ENCODE measurements around the gene TEDDM1. TPM values are rescaled to one million over a fixed set of nuclear protein-coding genes. Genes with fewer than 3 reads are reported as not detected.

The TEDDM1 gene
- total and polyA plus RNA-seq, 10 of the 15 experiments (the other 5 are each of a cell fraction or from before 2014, with no cell fraction given), result 0.11 TPM; not detected in 9

GRCh38 chr1:182415789-182416188, 15.3 kb upstream of the TEDDM1 start:
- no peaks in the 10 kb centered on the region for H3K27me3 ChIP-seq (replicated peaks in 1 of 2; ENCODE audit: control insufficient read depth in 2 of 2, insufficient read depth in 2 of 2, low read length in 1 of 2)
- TF ChIP-seq SUPT20H (IDR thresholded peaks at IDR 0.05; ENCODE audit: borderline replicate concordance, control insufficient read depth, low read depth, low read length) (no peak), TCF7 (IDR thresholded peaks at IDR 0.05; ENCODE audit: borderline replicate concordance) (no peak), ZNF217 (IDR thresholded peaks at IDR 0.05) (no peak), RUNX3 (IDR thresholded peaks at IDR 0.05; ENCODE audit: low read length) (0 out of 2 replicates have a peak, but pooled peaks have one; percentile 28), EED (IDR thresholded peaks at IDR 0.05; ENCODE audit: low read depth) (peak; percentile 68; the same call in 1 of the 2 replicates), ZNF24 (IDR thresholded peaks at IDR 0.05) (no peak)
- no peak overlapping the region for H3K9ac ChIP-seq (ENCODE audit: control insufficient read depth, insufficient read depth, low read length)
- peak; percentile 24; the same call in 2 of the 3 replicates for ATAC-seq
- 0% methylated on average over 1 of the region's 1 CpG for WGBS (ENCODE audit: insufficient coverage, insufficient replicate concordance, low lambda C conversion rate, missing lambda C conversion rate)
- ChIA-PET SMC1A (ENCODE audit: uncharacterized antibody, unreplicated experiment) (no interaction called here), CTCF (interaction anchor here (1.9 kb wide), 1 partner anchor 19 kb away, joined by 6 read pairs; no protein-coding TSS in a partner anchor), RAD21 (ENCODE audit: unreplicated experiment) (interaction anchor here (1.4 kb wide), 1 partner anchor 272 kb away, joined by 5 read pairs; no protein-coding TSS in a partner anchor), POLR2A (no interaction called here)
- H2AFZ ChIP-seq (ENCODE audit: control insufficient read depth, low read depth, low read length), result 0 out of 2 replicates have a peak overlapping the region, but pooled peaks have one; percentile 5
- H3K36me3 ChIP-seq (ENCODE audit: control insufficient read depth in 2 of 2, insufficient read depth in 2 of 2, low read length in 1 of 2), result no peaks in the 10 kb centered on the region
- H3K27ac ChIP-seq (ENCODE audit: control insufficient read depth, insufficient read depth), result no peak overlapping the region
- peaks cover 4% of the 10 kb centered on the region; the same call in 1 of the 2 replicates for H3K4me1 ChIP-seq (ENCODE audit: control insufficient read depth, insufficient read depth, low read length)
- in situ Hi-C loops (cut with MboI) (no loop called here), intact Hi-C loops (cut with micrococcal nuclease; ENCODE audit: unreplicated experiment) (no loop called here)
- no peaks in the 10 kb centered on the region for H3K79me2 ChIP-seq (ENCODE audit: control insufficient read depth, insufficient read depth, low read length)
- H3K4me2 ChIP-seq (ENCODE audit: control insufficient read depth, insufficient read depth), result no peak overlapping the region
- DNase-seq (ENCODE audit: low read depth, low spot score), result no peak
- FAIRE-seq, result no peak
- no peak overlapping the region for H3K4me3 ChIP-seq
- H4K20me1 ChIP-seq (ENCODE audit: control insufficient read depth, insufficient read depth), result no peaks in the 10 kb centered on the region
- no TSS peak for BruUV-seq (replicated peaks)
- H3K9me3 ChIP-seq (replicated peaks; ENCODE audit: control insufficient read depth, insufficient read depth, low read length), result no peaks in the 10 kb centered on the region

GRCh38 chr1:182413969-182414368, 13.5 kb upstream of the TEDDM1 start:
- no peak for TF ChIP-seq ATF3 (IDR thresholded peaks at IDR 0.05; ENCODE audit: borderline replicate concordance, extremely low read depth, low read depth, low read length)
- no peak for TF ChIP-seq PML (IDR thresholded peaks at IDR 0.05; ENCODE audit: low read length)
- no peak for TF ChIP-seq ZBED1 (IDR thresholded peaks at IDR 0.05; ENCODE audit: borderline replicate concordance)
- TF ChIP-seq POLR2AphosphoS5 (IDR thresholded peaks at IDR 0.05; ENCODE audit: low read length), result no peak
- TF ChIP-seq BCL3 (IDR thresholded peaks at IDR 0.05; ENCODE audit: borderline replicate concordance, insufficient read depth, low read depth, low read length, poor library complexity, severe bottlenecking), result no peak
- TF ChIP-seq NFYB (IDR thresholded peaks at IDR 0.05; ENCODE audit: insufficient read depth, low read depth, low read length), result no peak
- TF ChIP-seq ZNF384 (IDR thresholded peaks at IDR 0.05; ENCODE audit: borderline replicate concordance, low read depth, low read length), result no peak
- TF ChIP-seq BHLHE40 (IDR thresholded peaks at IDR 0.05; ENCODE audit: borderline replicate concordance in 1 of 2, low read depth in 2 of 2, low read length in 1 of 2), result no peak
- no peak for TF ChIP-seq PBX3 (IDR thresholded peaks at IDR 0.05; ENCODE audit: insufficient replicate concordance, low read depth, low read length)
- H3K27me3 ChIP-seq (replicated peaks in 1 of 2; ENCODE audit: control insufficient read depth in 2 of 2, insufficient read depth in 2 of 2, low read length in 1 of 2), result no peaks in the 10 kb centered on the region
- peaks cover 4% of the 10 kb centered on the region; the same call in 1 of the 2 replicates for H3K4me1 ChIP-seq (ENCODE audit: control insufficient read depth, insufficient read depth, low read length)
- H3K27ac ChIP-seq (ENCODE audit: control insufficient read depth, insufficient read depth), result no peak overlapping the region
- CTCF ChIA-PET, result interaction anchor here (1.3 to 1.5 kb wide), 3 partner anchors 17 to 271 kb away, joined by 3 to 6 read pairs (median 5); no protein-coding TSS in a partner anchor
- no peak for ATAC-seq
- no peaks in the 10 kb centered on the region for H3K79me2 ChIP-seq (ENCODE audit: control insufficient read depth, insufficient read depth, low read length)
- H2AFZ ChIP-seq (ENCODE audit: control insufficient read depth, low read depth, low read length), result no peak overlapping the region
- no peak for DNase-seq (ENCODE audit: low read depth, low spot score)
- no TSS peak for BruUV-seq (replicated peaks)
- POLR2A ChIA-PET, result interaction anchor here (0.7 kb wide), 1 partner anchor 15 kb away, joined by 3 read pairs; no protein-coding TSS in a partner anchor
- H3K36me3 ChIP-seq (ENCODE audit: control insufficient read depth in 2 of 2, insufficient read depth in 2 of 2, low read length in 1 of 2), result no peaks in the 10 kb centered on the region
- SMC1A ChIA-PET (ENCODE audit: uncharacterized antibody, unreplicated experiment), result no interaction called here
- no peaks in the 10 kb centered on the region for H3K9me3 ChIP-seq (replicated peaks; ENCODE audit: control insufficient read depth, insufficient read depth, low read length)
- no peak overlapping the region for H3K4me3 ChIP-seq
- H3K4me2 ChIP-seq (ENCODE audit: control insufficient read depth, insufficient read depth), result no peak overlapping the region
- FAIRE-seq, result no peak
- in situ Hi-C loops (cut with MboI) (no loop called here), intact Hi-C loops (cut with micrococcal nuclease; ENCODE audit: unreplicated experiment) (no loop called here)
- RAD21 ChIA-PET (ENCODE audit: unreplicated experiment), result no interaction called here
- no peak overlapping the region for H3K9ac ChIP-seq (ENCODE audit: control insufficient read depth, insufficient read depth, low read length)
- 50% methylated on average over 6 of the region's 6 CpGs for WGBS (ENCODE audit: insufficient coverage, insufficient replicate concordance, low lambda C conversion rate, missing lambda C conversion rate)
- no peaks in the 10 kb centered on the region for H4K20me1 ChIP-seq (ENCODE audit: control insufficient read depth, insufficient read depth)
